GM12878 (cell line): ENCODE measurements around the gene THY1. TPM values are rescaled to one million over a fixed set of nuclear protein-coding genes. Genes with fewer than 3 reads are reported as not detected.

Source experiments
- ATAC-seq: fragments of 200-7000 bp; cut with Tn5 transposase; 3 replicates; pipeline ENCODE4 v1.9.1; 2020; ENCODE audit warnings: mild to moderate bottlenecking, moderate library complexity
- BruUV-seq: library from RNA; stranded (reverse); fragments of 400-500 nt; replicated peaks from 2 replicates; lab custom pipeline; 2021; lab: Mats Ljungman, UMichigan
- CTCF ChIA-PET: fragments of 300-600 bp; sonication (Branson Sonifier 250); formaldehyde crosslinking; extraction: SDS; loops from one replicate; lab custom pipeline; 2021; ENCODE audit warnings: inconsistent platforms; lab: Yijun Ruan, JAX
- POLR2A ChIA-PET: fragments of 350-600 bp; formaldehyde crosslinking; extraction: SDS; loops from one replicate; lab custom pipeline; 2021; ENCODE audit warnings: inconsistent platforms; lab: Charles Lee
- RAD21 ChIA-PET: fragments of 300-600 bp; sonication (Branson Sonifier 250); formaldehyde crosslinking; loops from one replicate; lab custom pipeline; 2023; ENCODE audit warnings: antibody characterized with exemption; ENCODE audit not compliant: unreplicated experiment; lab: Charles Lee
- SMC1A ChIA-PET: fragments of 300-600 bp; sonication (Branson Sonifier 250); formaldehyde crosslinking; loops from one replicate; lab custom pipeline; 2023; ENCODE audit not compliant: unreplicated experiment, uncharacterized antibody; lab: Charles Lee
- DNase-seq: peaks from one replicate; pipeline ENCODE4 v3.0.0-alpha.2; 2011; ENCODE audit warnings: low read depth, low spot score
- FAIRE-seq: peaks from 3 replicates; lab custom pipeline; 2011; peaks lifted over from hg19 to GRCh38; lab: Jason Lieb, UNC
- H2AFZ ChIP-seq: 2 replicates; pipeline ENCODE4 v1.6.0; 2011; ENCODE audit warnings: low read depth, low read length, control low read depth; ENCODE audit not compliant: control insufficient read depth
- H3K27ac ChIP-seq: 2 replicates; pipeline ENCODE4 v1.5.1; 2011; ENCODE audit warnings: control low read depth; ENCODE audit not compliant: control insufficient read depth, insufficient read depth
- H3K27me3 ChIP-seq, 2 experiments: replicated peaks in 1 of 2; 2 replicates each; pipeline versions ENCODE4 v1.6.0 to v1.6.1; 2011; ENCODE audit warnings: low read length in 1 of 2; ENCODE audit not compliant: control insufficient read depth in 2 of 2, insufficient read depth in 2 of 2
- H3K36me3 ChIP-seq, 2 experiments: 2 replicates each; pipeline ENCODE4 v1.5.1; 2011; ENCODE audit warnings: low read length in 1 of 2; ENCODE audit not compliant: control insufficient read depth in 2 of 2, insufficient read depth in 2 of 2
- H3K4me1 ChIP-seq: 2 replicates; pipeline ENCODE4 v1.6.1; 2011; ENCODE audit warnings: mild to moderate bottlenecking, low read length, moderate library complexity, mixed read lengths; ENCODE audit not compliant: control insufficient read depth, insufficient read depth
- H3K4me2 ChIP-seq: 2 replicates; pipeline ENCODE4 v1.6.0; 2011; ENCODE audit warnings: control low read depth; ENCODE audit not compliant: control insufficient read depth, insufficient read depth
- H3K4me3 ChIP-seq: fragments of 200-600 bp; sonication (generic); 2 replicates; pipeline ENCODE4 v1.5.1; 2016
- H3K79me2 ChIP-seq: 2 replicates; pipeline ENCODE4 v1.6.0; 2011; ENCODE audit warnings: low read length; ENCODE audit not compliant: control insufficient read depth, insufficient read depth
- H3K9ac ChIP-seq: 2 replicates; pipeline ENCODE4 v1.8.0; 2011; ENCODE audit warnings: low read length, control low read depth, mixed read lengths; ENCODE audit not compliant: control insufficient read depth, insufficient read depth
- H3K9me3 ChIP-seq: replicated peaks from 3 replicates; pipeline ENCODE4 v1.5.1; 2011; ENCODE audit warnings: mild to moderate bottlenecking, low read length; ENCODE audit not compliant: control insufficient read depth, insufficient read depth
- H4K20me1 ChIP-seq: 2 replicates; pipeline ENCODE4 v1.6.0; 2011; ENCODE audit not compliant: control insufficient read depth, insufficient read depth
- CBX3 ChIP-seq: fragments of 200-600 bp; sonication (generic); IDR thresholded peaks from 2 replicates; pipeline ENCODE4 v1.6.1; 2016; ENCODE audit warnings: low read depth, borderline replicate concordance
- CHD2 ChIP-seq: IDR thresholded peaks from 2 replicates; pipeline ENCODE4 v1.6.1; 2011; ENCODE audit warnings: low read depth, low read length, improper control_type of control experiment, borderline replicate concordance
- MEF2A ChIP-seq: IDR thresholded peaks from 2 replicates; pipeline ENCODE4 v1.6.1; 2011; ENCODE audit warnings: low read depth, mild to moderate bottlenecking, low read length, moderate library complexity; ENCODE audit not compliant: insufficient read depth
- MTA2 ChIP-seq: fragments of 450-650 bp; IDR thresholded peaks from 2 replicates; pipeline ENCODE4 v1.6.1; 2016; ENCODE audit warnings: low read depth, mild to moderate bottlenecking, moderate library complexity
- MXI1 ChIP-seq: fragments of 150-350 bp; IDR thresholded peaks from 2 replicates; pipeline ENCODE4 v1.6.1; 2011; ENCODE audit warnings: low read depth, mild to moderate bottlenecking, inconsistent platforms, low read length, improper control_type of control experiment
- NR2C2 ChIP-seq: IDR thresholded peaks from 2 replicates; pipeline ENCODE4 v1.6.1; 2011; ENCODE audit warnings: borderline replicate concordance, low read depth; ENCODE audit not compliant: control insufficient read depth, insufficient read length
- NRF1 ChIP-seq: conservative IDR thresholded peaks from 2 replicates; pipeline ENCODE4 v1.6.1; 2011; ENCODE audit warnings: mild to moderate bottlenecking, low read depth, low read length, improper control_type of control experiment
- RAD51 ChIP-seq: fragments of 450-650 bp; IDR thresholded peaks from 2 replicates; pipeline ENCODE4 v1.6.1; 2016; ENCODE audit warnings: moderate library complexity, mild to moderate bottlenecking, inconsistent platforms
- RBBP5 ChIP-seq: fragments of 200-600 bp; sonication (generic); conservative IDR thresholded peaks from 2 replicates; pipeline ENCODE4 v1.6.1; 2016
- TAF1 ChIP-seq: IDR thresholded peaks from 2 replicates; pipeline ENCODE4 v1.6.1; 2011; ENCODE audit warnings: mild to moderate bottlenecking, low read depth, low read length, borderline replicate concordance
- WGBS: methylation state at CpG from one replicate; pipeline ENCODE4 v1.1.6; 2016; ENCODE audit warnings: low lambda C conversion rate; ENCODE audit not compliant: insufficient replicate concordance, insufficient coverage; ENCODE audit errors: missing lambda C conversion rate; 5-methylcytosine and 5-hydroxymethylcytosine counted together
- in situ Hi-C: fragments of 300-500 bp; cut with MboI; formaldehyde crosslinking; loops from 9 replicates; pipeline ENCODE4 v1.14.3; 2018; ENCODE audit warnings: mixed read lengths
- intact Hi-C: fragments of 100-400 bp; cut with micrococcal nuclease; formaldehyde crosslinking; loops from one replicate; pipeline ENCODE4 v1.14.2; 2022; ENCODE audit not compliant: unreplicated experiment
- polyA plus RNA-seq, 11 experiments: library from polyadenylated mRNA; depleted of rRNA in 4 of 11; unstranded in 6 of 11; stranded (reverse) in 5 of 11; fragments of >200 nt; fragmentation: Nextera tagmentation in 4 of 11; fragmentation: Illumina TruSeq in 1 of 11; extraction: Ambion mirVana in 4 of 11; extraction: Trizol in 1 of 11; gene quantifications; 1 replicate in 1 of 11; 2 replicates in 10 of 11; pipeline versions ENCODE4 v1.2.1 to v1.2.3, GENCODE V29; 2011 to 2016; ENCODE audit warnings: inconsistent platforms in 2 of 11, missing spikeins in 2 of 11, low read depth in 1 of 11
- total RNA-seq, 4 experiments: library from RNA; depleted of rRNA in 3 of 4; stranded (reverse); fragments of >200 nt in 3 of 4; fragmentation: Illumina TruSeq in 1 of 4; extraction: Trizol in 1 of 4; gene quantifications; 2 replicates each; pipeline versions ENCODE4 v1.2.1 to v1.2.3, GENCODE V29; 2013 to 2021
- TF ChIP-seq, protein P1 (sequence below): fragments of 450-650 bp; IDR thresholded peaks from 2 replicates; pipeline ENCODE4 v1.6.1; 2017; ENCODE audit warnings: mild to moderate bottlenecking, moderate library complexity
- TF ChIP-seq, protein P2 (sequence below): IDR thresholded peaks from 2 replicates; pipeline ENCODE4 v1.6.1; 2011; ENCODE audit warnings: borderline replicate concordance, low read depth, mild to moderate bottlenecking, moderate library complexity, low read length; ENCODE audit not compliant: insufficient read depth, poor library complexity, severe bottlenecking
- TF ChIP-seq, protein P3 (sequence below): IDR thresholded peaks from 2 replicates; pipeline ENCODE4 v1.6.1; 2012; ENCODE audit warnings: low read length, inconsistent platforms

THY1 gene
- total and polyA plus RNA-seq, 10 of the 15 experiments (the other 5 are each of a cell fraction or from before 2014, with no cell fraction given), result 0.86 to 20.1 (median 3.2) TPM

DNA sequence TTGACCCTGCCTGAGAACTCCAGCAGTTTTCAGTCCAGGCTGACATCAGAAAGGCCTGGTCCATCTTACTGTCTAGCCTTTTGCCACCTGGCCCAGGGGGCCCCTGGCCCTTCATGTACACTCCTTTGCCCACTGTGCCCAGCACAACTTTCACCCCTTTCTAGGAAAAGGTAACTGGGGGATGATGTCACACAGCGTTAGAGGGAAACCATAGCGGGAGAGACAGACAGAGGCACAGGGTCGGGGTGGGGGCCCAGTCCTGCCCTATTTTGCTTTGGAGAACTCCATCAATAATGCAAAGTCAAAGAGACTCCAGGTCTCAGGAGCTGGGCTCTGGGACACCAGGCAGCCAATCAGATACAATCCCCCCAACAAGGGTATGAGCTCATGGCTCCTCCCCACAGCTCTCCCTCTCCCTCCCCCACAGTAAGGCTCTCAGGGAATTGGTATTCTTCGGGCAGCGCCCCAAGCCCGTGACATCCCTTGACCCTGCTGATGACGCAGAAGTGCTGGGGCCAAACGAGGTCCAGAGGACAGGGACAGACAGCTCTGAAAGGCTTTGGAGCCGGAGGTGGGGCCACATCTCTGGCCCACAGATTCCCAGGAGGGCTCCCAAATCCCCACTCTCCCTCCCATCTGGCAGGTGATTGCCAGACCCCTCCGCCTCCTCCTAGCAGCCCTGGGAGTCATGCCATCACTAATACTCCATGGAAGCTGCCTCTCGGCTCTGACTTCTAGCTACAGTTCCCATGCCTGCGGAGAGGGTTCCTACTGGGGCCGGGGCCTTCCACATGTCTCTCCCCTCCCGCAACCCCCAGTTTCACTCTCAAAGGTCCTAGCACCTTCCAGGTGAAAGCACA lies 47.4 kb downstream of the THY1 start:
- no peaks in the 10 kb centered on the region for H3K4me1 ChIP-seq
- no peak for TF ChIP-seq NR2C2
- no peak for TF ChIP-seq NRF1
- TF ChIP-seq MEF2A, result no peak
- no peak for TF ChIP-seq TAF1
- TF ChIP-seq MTA2, result no peak
- TF ChIP-seq, protein P1, sequence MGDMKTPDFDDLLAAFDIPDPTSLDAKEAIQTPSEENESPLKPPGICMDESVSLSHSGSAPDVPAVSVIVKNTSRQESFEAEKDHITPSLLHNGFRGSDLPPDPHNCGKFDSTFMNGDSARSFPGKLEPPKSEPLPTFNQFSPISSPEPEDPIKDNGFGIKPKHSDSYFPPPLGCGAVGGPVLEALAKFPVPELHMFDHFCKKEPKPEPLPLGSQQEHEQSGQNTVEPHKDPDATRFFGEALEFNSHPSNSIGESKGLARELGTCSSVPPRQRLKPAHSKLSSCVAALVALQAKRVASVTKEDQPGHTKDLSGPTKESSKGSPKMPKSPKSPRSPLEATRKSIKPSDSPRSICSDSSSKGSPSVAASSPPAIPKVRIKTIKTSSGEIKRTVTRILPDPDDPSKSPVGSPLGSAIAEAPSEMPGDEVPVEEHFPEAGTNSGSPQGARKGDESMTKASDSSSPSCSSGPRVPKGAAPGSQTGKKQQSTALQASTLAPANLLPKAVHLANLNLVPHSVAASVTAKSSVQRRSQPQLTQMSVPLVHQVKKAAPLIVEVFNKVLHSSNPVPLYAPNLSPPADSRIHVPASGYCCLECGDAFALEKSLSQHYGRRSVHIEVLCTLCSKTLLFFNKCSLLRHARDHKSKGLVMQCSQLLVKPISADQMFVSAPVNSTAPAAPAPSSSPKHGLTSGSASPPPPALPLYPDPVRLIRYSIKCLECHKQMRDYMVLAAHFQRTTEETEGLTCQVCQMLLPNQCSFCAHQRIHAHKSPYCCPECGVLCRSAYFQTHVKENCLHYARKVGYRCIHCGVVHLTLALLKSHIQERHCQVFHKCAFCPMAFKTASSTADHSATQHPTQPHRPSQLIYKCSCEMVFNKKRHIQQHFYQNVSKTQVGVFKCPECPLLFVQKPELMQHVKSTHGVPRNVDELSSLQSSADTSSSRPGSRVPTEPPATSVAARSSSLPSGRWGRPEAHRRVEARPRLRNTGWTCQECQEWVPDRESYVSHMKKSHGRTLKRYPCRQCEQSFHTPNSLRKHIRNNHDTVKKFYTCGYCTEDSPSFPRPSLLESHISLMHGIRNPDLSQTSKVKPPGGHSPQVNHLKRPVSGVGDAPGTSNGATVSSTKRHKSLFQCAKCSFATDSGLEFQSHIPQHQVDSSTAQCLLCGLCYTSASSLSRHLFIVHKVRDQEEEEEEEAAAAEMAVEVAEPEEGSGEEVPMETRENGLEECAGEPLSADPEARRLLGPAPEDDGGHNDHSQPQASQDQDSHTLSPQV, result no peak
- no peak for TF ChIP-seq CHD2
- no peak for TF ChIP-seq CBX3
- TF ChIP-seq, protein P2, sequence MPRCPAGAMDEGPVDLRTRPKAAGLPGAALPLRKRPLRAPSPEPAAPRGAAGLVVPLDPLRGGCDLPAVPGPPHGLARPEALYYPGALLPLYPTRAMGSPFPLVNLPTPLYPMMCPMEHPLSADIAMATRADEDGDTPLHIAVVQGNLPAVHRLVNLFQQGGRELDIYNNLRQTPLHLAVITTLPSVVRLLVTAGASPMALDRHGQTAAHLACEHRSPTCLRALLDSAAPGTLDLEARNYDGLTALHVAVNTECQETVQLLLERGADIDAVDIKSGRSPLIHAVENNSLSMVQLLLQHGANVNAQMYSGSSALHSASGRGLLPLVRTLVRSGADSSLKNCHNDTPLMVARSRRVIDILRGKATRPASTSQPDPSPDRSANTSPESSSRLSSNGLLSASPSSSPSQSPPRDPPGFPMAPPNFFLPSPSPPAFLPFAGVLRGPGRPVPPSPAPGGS, result no peak
- TF ChIP-seq RAD51, result no peak
- TF ChIP-seq MXI1, result no peak
- no peak for TF ChIP-seq RBBP5
- TF ChIP-seq, protein P3, sequence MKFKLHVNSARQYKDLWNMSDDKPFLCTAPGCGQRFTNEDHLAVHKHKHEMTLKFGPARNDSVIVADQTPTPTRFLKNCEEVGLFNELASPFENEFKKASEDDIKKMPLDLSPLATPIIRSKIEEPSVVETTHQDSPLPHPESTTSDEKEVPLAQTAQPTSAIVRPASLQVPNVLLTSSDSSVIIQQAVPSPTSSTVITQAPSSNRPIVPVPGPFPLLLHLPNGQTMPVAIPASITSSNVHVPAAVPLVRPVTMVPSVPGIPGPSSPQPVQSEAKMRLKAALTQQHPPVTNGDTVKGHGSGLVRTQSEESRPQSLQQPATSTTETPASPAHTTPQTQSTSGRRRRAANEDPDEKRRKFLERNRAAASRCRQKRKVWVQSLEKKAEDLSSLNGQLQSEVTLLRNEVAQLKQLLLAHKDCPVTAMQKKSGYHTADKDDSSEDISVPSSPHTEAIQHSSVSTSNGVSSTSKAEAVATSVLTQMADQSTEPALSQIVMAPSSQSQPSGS, result no peak
- ChIA-PET POLR2A (no interaction called here), CTCF (interaction anchor here (1.0 to 17.9 kb wide), 10 partner anchors 8 to 99 kb away, joined by 3 to 183 read pairs (median 7); no protein-coding TSS in a partner anchor), SMC1A (interaction anchor here (0.9 to 5.5 kb wide), 3 partner anchors 11 to 20 kb away, joined by 3 to 31 read pairs (median 4); no protein-coding TSS in a partner anchor), RAD21 (interaction anchor here (1.5 to 5.1 kb wide), 7 partner anchors 8 to 99 kb away, joined by 3 to 47 read pairs (median 6); no protein-coding TSS in a partner anchor)
- no peaks in the 10 kb centered on the region for H3K79me2 ChIP-seq
- no peak for ATAC-seq
- no peak overlapping the region for H3K4me2 ChIP-seq
- H3K27ac ChIP-seq, result no peak overlapping the region
- no peak for DNase-seq
- intact Hi-C loops, result no loop called here
- no TSS peak for BruUV-seq
- no peak for FAIRE-seq
- no peak overlapping the region for H3K4me3 ChIP-seq
- no peaks in the 10 kb centered on the region for H3K9me3 ChIP-seq
- H3K27me3 ChIP-seq, result peaks cover 0 to 3% of the 10 kb centered on the region in 2 experiments; a peak in 2 of 4 replicates
- 35% methylated on average over 13 of the region's 14 CpGs for WGBS
- no peaks in the 10 kb centered on the region for H4K20me1 ChIP-seq
- H3K9ac ChIP-seq, result no peak overlapping the region
- in situ Hi-C loops, result no loop called here
- no peaks in the 10 kb centered on the region for H3K36me3 ChIP-seq
- no peak overlapping the region for H2AFZ ChIP-seq
